Endothelial cell of umbilical vein (primary cell): ENCODE data around the gene JUND. TPM values are rescaled to one million over a fixed set of nuclear protein-coding genes. Genes with fewer than 3 reads are reported as not detected.

Source experiments
- BruUV-seq: library from RNA; stranded (reverse); fragments of 400-500 nt; replicated peaks from 2 replicates; lab custom pipeline; 2021; lab: Mats Ljungman, UMichigan
- CTCF ChIA-PET: fragments of 300-600, 350-600 bp; sonication (Branson Sonifier 250); formaldehyde crosslinking; loops from one replicate; lab custom pipeline; 2021; ENCODE audit warnings: antibody characterized with exemption, inconsistent platforms; lab: Charles Lee
- POLR2A ChIA-PET: fragments of 300-600, 350-600 bp; sonication (Branson Sonifier 250); formaldehyde crosslinking; loops from one replicate; lab custom pipeline; 2021; ENCODE audit warnings: antibody characterized with exemption, inconsistent platforms; lab: Charles Lee
- DNase-seq: peaks from one replicate; pipeline ENCODE4 v3.0.0-alpha.2; 2011; ENCODE audit warnings: low read depth, low spot score
- FAIRE-seq: peaks from 2 replicates; lab custom pipeline; 2011; peaks lifted over from hg19 to GRCh38; lab: Jason Lieb, UNC
- H2AFZ ChIP-seq: 2 replicates; pipeline ENCODE4 v1.6.0; 2012; ENCODE audit warnings: low read depth, low read length, control low read depth, inconsistent platforms
- H3K27ac ChIP-seq: 2 replicates; pipeline ENCODE4 v1.5.1; 2011; ENCODE audit warnings: low read depth, mild to moderate bottlenecking, control low read depth, low read length, moderate library complexity; ENCODE audit not compliant: insufficient read depth
- H3K27me3 ChIP-seq, 2 experiments: 2 replicates each; pipeline versions ENCODE4 v1.6.0 to v1.6.1; 2011; ENCODE audit warnings: low read length in 2 of 2, mixed read lengths in 1 of 2; ENCODE audit not compliant: control insufficient read depth in 2 of 2, insufficient read depth in 2 of 2
- H3K36me3 ChIP-seq, 2 experiments: 2 replicates in 1 of 2; 3 replicates in 1 of 2; pipeline ENCODE4 v1.5.1; 2011; ENCODE audit warnings: low read length in 2 of 2, mild to moderate bottlenecking in 1 of 2, moderate library complexity in 1 of 2; ENCODE audit not compliant: control insufficient read depth in 2 of 2, insufficient read depth in 2 of 2; ENCODE audit errors: extremely low read depth in 1 of 2
- H3K4me1 ChIP-seq: 3 replicates; pipeline ENCODE4 v1.5.1; 2011; ENCODE audit warnings: mild to moderate bottlenecking, low read length; ENCODE audit not compliant: control insufficient read depth, insufficient read depth; ENCODE audit errors: extremely low read depth
- H3K4me2 ChIP-seq: 2 replicates; pipeline ENCODE4 v1.6.1; 2011; ENCODE audit warnings: low read length, control low read depth, mixed read lengths; ENCODE audit not compliant: insufficient read depth
- H3K4me3 ChIP-seq, 3 experiments: fragments of 200-600 bp in 1 of 3; sonication (generic), shearing (Covaris generic) in 1 of 3; replicated peaks in 1 of 3; 2 replicates each; pipeline ENCODE4 v1.5.1; 2011 to 2016; ENCODE audit warnings: control low read depth in 3 of 3, low read length in 3 of 3, mild to moderate bottlenecking in 2 of 3, inconsistent platforms in 1 of 3, low read depth in 1 of 3, moderate library complexity in 1 of 3; ENCODE audit not compliant: insufficient read depth in 1 of 3
- H3K79me2 ChIP-seq: 2 replicates; pipeline ENCODE4 v1.6.0; 2012; ENCODE audit warnings: low read length, inconsistent platforms; ENCODE audit not compliant: control insufficient read depth, insufficient read depth
- H3K9ac ChIP-seq: replicated peaks from 2 replicates; pipeline ENCODE3; 2011; ENCODE audit warnings: low read length, control low read depth; ENCODE audit not compliant: insufficient read depth; ENCODE audit errors: extremely low read depth
- H3K9me1 ChIP-seq: replicated peaks from 3 replicates; pipeline ENCODE4 v1.6.0; 2011; ENCODE audit warnings: mild to moderate bottlenecking, low read length; ENCODE audit not compliant: control insufficient read depth, insufficient read depth; ENCODE audit errors: extremely low read depth
- H3K9me3 ChIP-seq: replicated peaks from 2 replicates; pipeline ENCODE4 v1.5.1; 2012; ENCODE audit warnings: low read length, inconsistent platforms; ENCODE audit not compliant: control insufficient read depth, insufficient read depth
- H4K20me1 ChIP-seq: replicated peaks from 2 replicates; pipeline ENCODE3; 2011; ENCODE audit warnings: mild to moderate bottlenecking, low read length; ENCODE audit not compliant: control insufficient read depth, insufficient read depth; ENCODE audit errors: extremely low read depth
- CTCF ChIP-seq, 2 donors: IDR thresholded peaks; 1 replicate in 1 of 2; 2 replicates in 1 of 2; pipeline ENCODE4 v1.5.1; 2011; ENCODE audit warnings: low read length in 2 of 2, mild to moderate bottlenecking in 2 of 2, moderate library complexity in 2 of 2, control low read depth in 1 of 2, inconsistent platforms in 1 of 2, low read depth in 1 of 2; ENCODE audit not compliant: insufficient read depth in 1 of 2; ENCODE audit errors: extremely low read depth in 1 of 2
- EZH2 ChIP-seq: IDR thresholded peaks from 2 replicates; pipeline ENCODE4 v1.6.1; 2012; ENCODE audit warnings: borderline replicate concordance, low read depth, mild to moderate bottlenecking, moderate library complexity, low read length, inconsistent platforms; ENCODE audit not compliant: severe bottlenecking
- FOS ChIP-seq: IDR thresholded peaks from 2 replicates; pipeline ENCODE4 v1.6.1; 2011; ENCODE audit warnings: mild to moderate bottlenecking, low read length, moderate library complexity, borderline replicate concordance; ENCODE audit not compliant: insufficient read depth
- GATA2 ChIP-seq: IDR thresholded peaks from 2 replicates; pipeline ENCODE4 v1.7.0; 2011; ENCODE audit warnings: low read depth, mild to moderate bottlenecking, moderate library complexity, mixed read lengths, low read length; ENCODE audit not compliant: insufficient read length, insufficient read depth
- JUN ChIP-seq: IDR thresholded peaks from 2 replicates; pipeline ENCODE4 v1.6.1; 2011; ENCODE audit warnings: borderline replicate concordance, low read depth; ENCODE audit not compliant: insufficient read length, insufficient read depth
- MAX ChIP-seq: IDR thresholded peaks from 2 replicates; pipeline ENCODE4 v1.6.1; 2011; ENCODE audit not compliant: insufficient read depth, insufficient read length
- MYC ChIP-seq: IDR thresholded peaks from one replicate; pipeline ENCODE4 v1.6.1; 2011; ENCODE audit warnings: mild to moderate bottlenecking, low read depth, low read length
- POLR2A ChIP-seq: IDR thresholded peaks from 2 replicates; pipeline ENCODE4 v1.6.1; 2012; ENCODE audit warnings: low read depth, mild to moderate bottlenecking, control low read depth, low read length
- POLR2AphosphoS5 ChIP-seq: IDR thresholded peaks from 2 replicates; pipeline ENCODE4 v1.6.1; 2012; ENCODE audit warnings: low read depth, mild to moderate bottlenecking, control low read depth, low read length, moderate library complexity; ENCODE audit not compliant: insufficient read depth
- dilution Hi-C: fragments of 300-500 bp; cut with MboI; formaldehyde crosslinking; loops from one replicate; pipeline ENCODE4 v1.15.0; 2019; ENCODE audit warnings: low sequenced_read_pairs; ENCODE audit not compliant: extremely low pct_ligation_motif_present
- intact Hi-C: fragments of 100-400 bp; cut with micrococcal nuclease; formaldehyde crosslinking; loops from one replicate; pipeline ENCODE4 v1.10.0; 2022
- polyA plus RNA-seq, 4 experiments: library from polyadenylated mRNA; depleted of rRNA in 3 of 4; stranded (reverse) in 3 of 4; unstranded in 1 of 4; fragments of >200 nt; gene quantifications; 2 replicates each; pipeline versions ENCODE4 v1.2.1 to v1.2.3, GENCODE V29; 2011 to 2012; ENCODE audit warnings: missing spikeins in 1 of 4
- total RNA-seq: library from RNA; stranded (reverse); gene quantifications from 2 replicates; pipeline ENCODE4 v1.2.3, GENCODE V29; 2021

Gene JUND
- total and polyA plus RNA-seq, 2 donors (not counting 3 experiments of a cell fraction or from before 2014, with no cell fraction given) = 91.4 to 130 TPM

GRCh38 chr19:18310118-18310909, 28.9 kb upstream of the JUND start:
- no peak overlapping the region for H3K4me2 ChIP-seq
- ChIA-PET CTCF (interaction anchor here (1.0 kb wide), 1 partner anchor 12 kb away, joined by 4 read pairs; the partner anchor contains the start of gene LSM4), POLR2A (no interaction called here)
- H4K20me1 ChIP-seq = no peaks in the 10 kb centered on the region
- H3K9me3 ChIP-seq = no peaks in the 10 kb centered on the region
- peaks cover 0 to 15% of the 10 kb centered on the region in 2 experiments for H3K36me3 ChIP-seq
- dilution Hi-C loops (no loop called here), intact Hi-C loops (no loop called here)
- no peaks in the 10 kb centered on the region for H3K9me1 ChIP-seq
- H3K79me2 ChIP-seq = no peaks in the 10 kb centered on the region
- no peak for FAIRE-seq
- no peak overlapping the region for H3K27ac ChIP-seq
- H3K4me1 ChIP-seq = peaks cover 3% of the 10 kb centered on the region
- H3K9ac ChIP-seq = no peak overlapping the region
- no peaks in the 10 kb centered on the region for H3K27me3 ChIP-seq
- BruUV-seq = no TSS peak
- TF ChIP-seq GATA2 (no peak), POLR2AphosphoS5 (no peak), MYC (no peak), JUN (no peak), POLR2A (no peak), MAX (no peak), FOS (no peak), EZH2 (no peak), CTCF (IDR thresholded peaks at IDR 0.05; ENCODE audit: extremely low read depth in 1 of 2, insufficient read depth in 1 of 2, low read depth in 1 of 2, low read length in 2 of 2) (no peak)
- no peak for DNase-seq
- no peak overlapping the region for H2AFZ ChIP-seq
- H3K4me3 ChIP-seq = no peak overlapping the region
